GM18873 (cell line): ENCODE results near the gene RPTOR.

Source experiments
- ATAC-seq: cut with Tn5 transposase; IDR thresholded peaks from one replicate; pipeline ENCODE4 v1.9.1; 2021; ENCODE audit warnings: mild to moderate bottlenecking, moderate library complexity, moderate number of reproducible peaks; ENCODE audit not compliant: unreplicated experiment, low FRiP score

RPTOR gene

GRCh38 chr17:80930335-80931279 lies 386.0 kb downstream of the RPTOR start:
- no peak for ATAC-seq

GRCh38 chr17:80931421-80932265 lies 387.0 kb downstream of the RPTOR start:
- no peak for ATAC-seq

- ATAC-seq = no peak
These were observed 390.9 kb downstream of the RPTOR start for GRCh38 chr17:80935526-80935925.

GRCh38 chr17:80936218-80936617 lies 391.6 kb downstream of the RPTOR start:
- ATAC-seq = no peak

- no peak for ATAC-seq
These were observed 392.1 kb downstream of the RPTOR start for GRCh38 chr17:80936723-80937122.

GRCh38 chr17:80937462-80938381 lies 393.1 kb downstream of the RPTOR start:
- no peak for ATAC-seq

GRCh38 chr17:80938556-80938955 lies 393.9 kb downstream of the RPTOR start:
- no peak for ATAC-seq

GRCh38 chr17:80939151-80940145 lies 394.8 kb downstream of the RPTOR start:
- ATAC-seq = no peak

- no peak for ATAC-seq
These were observed 395.8 kb downstream of the RPTOR start for GRCh38 chr17:80940171-80941123.

GRCh38 chr17:80941171-80941570 lies 396.5 kb downstream of the RPTOR start:
- no peak for ATAC-seq

- ATAC-seq = no peak
These were observed 397.2 kb downstream of the RPTOR start for GRCh38 chr17:80941743-80942422.

GRCh38 chr17:80942423-80943345 lies 398.0 kb downstream of the RPTOR start:
- no peak for ATAC-seq

- ATAC-seq = no peak
These were observed 398.9 kb downstream of the RPTOR start for GRCh38 chr17:80943346-80944145.

GRCh38 chr17:80944326-80944725 lies 399.7 kb downstream of the RPTOR start:
- ATAC-seq = no peak

- ATAC-seq = no peak
These were observed 401.1 kb downstream of the RPTOR start for GRCh38 chr17:80945736-80946135.

- ATAC-seq = no peak
These were observed 401.8 kb downstream of the RPTOR start for GRCh38 chr17:80946449-80946848.
